Fibroblast of lung (primary cell): Measurements from ENCODE around the gene WFIKKN1.

ENCODE experiments used
- EZH2 ChIP-seq: IDR thresholded peaks from 2 replicates; pipeline ENCODE4 v1.5.1; 2012; ENCODE audit warnings: low read length, control low read depth, mild to moderate bottlenecking; ENCODE audit errors: missing control alignments
- TF ChIP-seq, protein P1 (sequence below), 2 donors: IDR thresholded peaks in 1 of 2; conservative IDR thresholded peaks in 1 of 2; 1 replicate in 1 of 2; 2 replicates in 1 of 2; pipeline ENCODE4 v1.5.1; 2011 to 2012; ENCODE audit warnings: low read length in 2 of 2, control low read depth in 1 of 2, inconsistent platforms in 1 of 2, low read depth in 1 of 2, mild to moderate bottlenecking in 1 of 2

DNA sequence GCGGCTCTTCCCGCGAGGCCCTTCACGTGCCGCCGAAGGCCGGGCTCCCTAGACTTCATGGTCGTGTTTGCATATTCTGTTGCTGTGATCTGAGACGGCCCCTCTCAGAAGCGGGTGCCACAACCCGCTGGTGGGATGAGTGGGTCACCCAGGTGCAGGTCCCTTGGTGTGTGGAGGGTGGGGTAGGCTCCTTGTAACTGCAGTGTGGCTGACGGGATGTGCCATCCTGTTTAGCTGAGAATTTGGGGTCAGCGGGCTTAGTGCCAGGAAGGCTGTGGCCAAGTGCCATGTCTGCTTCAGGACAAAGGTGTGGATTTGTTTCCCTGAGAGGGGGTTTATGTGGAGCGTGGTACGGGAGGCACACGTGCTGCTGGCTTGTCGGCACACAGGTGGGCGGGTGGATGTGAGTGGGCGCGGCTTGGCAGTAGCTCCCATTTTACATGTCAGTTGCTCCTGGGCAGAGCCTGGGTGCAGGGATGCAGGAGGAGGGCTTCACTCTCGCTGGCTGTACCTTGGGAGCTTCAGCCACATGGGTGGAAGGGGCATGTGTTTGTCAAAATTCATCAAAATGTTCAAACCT lies 9.2 kb upstream of the WFIKKN1 start:
- TF ChIP-seq, protein P1, sequence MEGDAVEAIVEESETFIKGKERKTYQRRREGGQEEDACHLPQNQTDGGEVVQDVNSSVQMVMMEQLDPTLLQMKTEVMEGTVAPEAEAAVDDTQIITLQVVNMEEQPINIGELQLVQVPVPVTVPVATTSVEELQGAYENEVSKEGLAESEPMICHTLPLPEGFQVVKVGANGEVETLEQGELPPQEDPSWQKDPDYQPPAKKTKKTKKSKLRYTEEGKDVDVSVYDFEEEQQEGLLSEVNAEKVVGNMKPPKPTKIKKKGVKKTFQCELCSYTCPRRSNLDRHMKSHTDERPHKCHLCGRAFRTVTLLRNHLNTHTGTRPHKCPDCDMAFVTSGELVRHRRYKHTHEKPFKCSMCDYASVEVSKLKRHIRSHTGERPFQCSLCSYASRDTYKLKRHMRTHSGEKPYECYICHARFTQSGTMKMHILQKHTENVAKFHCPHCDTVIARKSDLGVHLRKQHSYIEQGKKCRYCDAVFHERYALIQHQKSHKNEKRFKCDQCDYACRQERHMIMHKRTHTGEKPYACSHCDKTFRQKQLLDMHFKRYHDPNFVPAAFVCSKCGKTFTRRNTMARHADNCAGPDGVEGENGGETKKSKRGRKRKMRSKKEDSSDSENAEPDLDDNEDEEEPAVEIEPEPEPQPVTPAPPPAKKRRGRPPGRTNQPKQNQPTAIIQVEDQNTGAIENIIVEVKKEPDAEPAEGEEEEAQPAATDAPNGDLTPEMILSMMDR (conservative IDR thresholded peaks at IDR 0.05 in 1 of 2, IDR thresholded peaks at IDR 0.05 in 1 of 2; ENCODE audit: low read depth in 1 of 2, low read length in 2 of 2), result no peak
- TF ChIP-seq EZH2, result no peak
